A549 (cell line): ENCODE data around the gene MYMK.

Experiments used
- CBX8 ChIP-seq: fragments of 200-600 bp; sonication (generic); IDR thresholded peaks from 2 replicates; pipeline ENCODE4 v1.6.1; 2016
- CHD4 ChIP-seq: fragments of 200-600 bp; sonication (generic); IDR thresholded peaks from 2 replicates; pipeline ENCODE4 v1.6.1; 2016; ENCODE audit warnings: antibody characterized with exemption, mild to moderate bottlenecking, borderline replicate concordance
- KDM1A ChIP-seq: fragments of 200-600 bp; sonication (generic); IDR thresholded peaks from 2 replicates; pipeline ENCODE4 v1.6.1; 2016; ENCODE audit warnings: low read depth, mild to moderate bottlenecking
- TF ChIP-seq, protein P1 (sequence below): fragments of >200 bp; sonication (Bioruptor Twin); formaldehyde crosslinking; IDR thresholded peaks from 3 replicates; pipeline ENCODE4 v1.5.1; 2016

DNA sequence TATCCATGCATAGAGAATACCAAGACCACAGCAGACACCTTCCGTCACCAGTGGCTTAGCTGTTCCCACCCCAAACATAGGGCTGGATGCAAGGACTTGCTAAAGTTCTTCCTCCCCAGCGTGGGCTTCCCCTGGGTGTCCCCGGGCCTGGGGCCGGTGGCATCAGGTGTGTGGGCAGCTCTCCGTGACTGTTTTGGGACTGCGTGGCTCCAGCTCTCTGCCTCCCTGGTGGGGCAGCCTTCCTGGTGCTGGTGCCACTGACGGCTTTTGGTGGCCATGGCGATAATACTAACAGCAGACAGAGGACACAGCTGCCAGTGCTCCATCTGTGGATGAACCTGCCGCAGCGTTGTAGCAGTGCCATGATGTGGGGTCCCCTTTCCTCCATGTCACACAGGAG is 60.1 kb downstream of the MYMK start:
- no peak for TF ChIP-seq CHD4
- TF ChIP-seq KDM1A: no peak
- TF ChIP-seq, protein P1, sequence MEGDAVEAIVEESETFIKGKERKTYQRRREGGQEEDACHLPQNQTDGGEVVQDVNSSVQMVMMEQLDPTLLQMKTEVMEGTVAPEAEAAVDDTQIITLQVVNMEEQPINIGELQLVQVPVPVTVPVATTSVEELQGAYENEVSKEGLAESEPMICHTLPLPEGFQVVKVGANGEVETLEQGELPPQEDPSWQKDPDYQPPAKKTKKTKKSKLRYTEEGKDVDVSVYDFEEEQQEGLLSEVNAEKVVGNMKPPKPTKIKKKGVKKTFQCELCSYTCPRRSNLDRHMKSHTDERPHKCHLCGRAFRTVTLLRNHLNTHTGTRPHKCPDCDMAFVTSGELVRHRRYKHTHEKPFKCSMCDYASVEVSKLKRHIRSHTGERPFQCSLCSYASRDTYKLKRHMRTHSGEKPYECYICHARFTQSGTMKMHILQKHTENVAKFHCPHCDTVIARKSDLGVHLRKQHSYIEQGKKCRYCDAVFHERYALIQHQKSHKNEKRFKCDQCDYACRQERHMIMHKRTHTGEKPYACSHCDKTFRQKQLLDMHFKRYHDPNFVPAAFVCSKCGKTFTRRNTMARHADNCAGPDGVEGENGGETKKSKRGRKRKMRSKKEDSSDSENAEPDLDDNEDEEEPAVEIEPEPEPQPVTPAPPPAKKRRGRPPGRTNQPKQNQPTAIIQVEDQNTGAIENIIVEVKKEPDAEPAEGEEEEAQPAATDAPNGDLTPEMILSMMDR: no peak
- no peak for TF ChIP-seq CBX8
